ENCODE results near the gene IGHMBP2.

IGHMBP2 gene

GRCh38 chr11:68959465-68960293 lies 56.0 kb downstream of the IGHMBP2 start:
- no peak for DNase-seq (ENCODE audit: low read depth, low spot score)
- no peak overlapping the region for H3K4me3 ChIP-seq (ENCODE audit: low read depth, low read length)
- POLR2A ChIA-PET, result no interaction called here
- CTCF ChIA-PET, result interaction anchor here (0.8 kb wide), 1 partner anchor 11 kb away, joined by 3 read pairs; no protein-coding TSS in a partner anchor
- no peak for TF ChIP-seq CTCF (IDR thresholded peaks at IDR 0.05; ENCODE audit: insufficient read depth, low read length, missing control alignments)

GRCh38 chr11:68960294-68961071 lies 56.8 kb downstream of the IGHMBP2 start:
- no peak for TF ChIP-seq CTCF (IDR thresholded peaks at IDR 0.05; ENCODE audit: insufficient read depth, low read length, missing control alignments)
- CTCF ChIA-PET, result interaction anchor here (0.8 kb wide), 1 partner anchor 12 kb away, joined by 3 read pairs; no protein-coding TSS in a partner anchor
- POLR2A ChIA-PET, result no interaction called here
- no peak for DNase-seq (ENCODE audit: low read depth, low spot score)
- no peak overlapping the region for H3K4me3 ChIP-seq (ENCODE audit: low read depth, low read length)

- CTCF ChIA-PET, result interaction anchor here (1.2 kb wide), 1 partner anchor 13 kb away, joined by 3 read pairs; no protein-coding TSS in a partner anchor
- no peak for TF ChIP-seq CTCF (IDR thresholded peaks at IDR 0.05; ENCODE audit: insufficient read depth, low read length, missing control alignments)
- POLR2A ChIA-PET, result no interaction called here
- no peak for DNase-seq (ENCODE audit: low read depth, low spot score)
- no peak overlapping the region for H3K4me3 ChIP-seq (ENCODE audit: low read depth, low read length)
Observed at GRCh38 chr11:68961245-68961644, 57.6 kb downstream of the IGHMBP2 start.

- ChIA-PET CTCF (no interaction called here), POLR2A (no interaction called here)
- no peak for TF ChIP-seq CTCF (IDR thresholded peaks at IDR 0.05; ENCODE audit: insufficient read depth, low read length, missing control alignments)
- no peak overlapping the region for H3K4me3 ChIP-seq (ENCODE audit: low read depth, low read length)
- DNase-seq (ENCODE audit: low read depth, low spot score), result no peak
Observed at GRCh38 chr11:68962527-68963250, 59.0 kb downstream of the IGHMBP2 start.

- no peak for TF ChIP-seq CTCF (IDR thresholded peaks at IDR 0.05; ENCODE audit: insufficient read depth, low read length, missing control alignments)
- ChIA-PET CTCF (no interaction called here), POLR2A (no interaction called here)
- no peak for DNase-seq (ENCODE audit: low read depth, low spot score)
- no peak overlapping the region for H3K4me3 ChIP-seq (ENCODE audit: low read depth, low read length)
Observed at GRCh38 chr11:68963779-68964178, 60.1 kb downstream of the IGHMBP2 start.

All from AG04449 (cell line).